GM18868 (cell line): ENCODE measurements around the gene TSPOAP1.

Source experiments
- ATAC-seq: cut with Tn5 transposase; IDR thresholded peaks from one replicate; pipeline ENCODE4 v1.9.1; 2021; ENCODE audit warnings: mild to moderate bottlenecking, moderate library complexity; ENCODE audit not compliant: unreplicated experiment

The TSPOAP1 gene

DNA sequence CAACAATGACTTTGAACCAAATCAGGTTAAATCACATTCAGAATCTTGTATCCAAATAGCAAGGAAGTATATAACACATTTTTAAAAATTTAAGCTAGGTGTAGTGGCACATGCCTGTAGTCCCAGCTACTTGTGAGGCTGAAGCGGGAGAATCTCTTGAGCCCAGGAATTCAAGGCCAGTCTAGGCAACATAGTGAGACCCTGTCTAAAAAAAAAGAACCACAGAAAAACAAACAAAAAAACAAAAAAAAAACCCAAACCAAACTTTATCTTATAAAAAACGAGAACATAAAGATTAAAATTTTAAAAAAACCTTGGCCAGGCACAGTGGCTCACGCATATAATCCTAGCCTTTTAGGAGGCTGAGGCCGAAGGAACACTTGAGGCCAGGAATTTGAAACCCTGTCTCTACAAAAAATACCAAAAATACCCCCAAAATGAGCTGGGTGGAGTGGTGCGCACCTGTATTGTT, 11.8 kb upstream of the TSPOAP1 start:
- ATAC-seq, result no peak

DNA sequence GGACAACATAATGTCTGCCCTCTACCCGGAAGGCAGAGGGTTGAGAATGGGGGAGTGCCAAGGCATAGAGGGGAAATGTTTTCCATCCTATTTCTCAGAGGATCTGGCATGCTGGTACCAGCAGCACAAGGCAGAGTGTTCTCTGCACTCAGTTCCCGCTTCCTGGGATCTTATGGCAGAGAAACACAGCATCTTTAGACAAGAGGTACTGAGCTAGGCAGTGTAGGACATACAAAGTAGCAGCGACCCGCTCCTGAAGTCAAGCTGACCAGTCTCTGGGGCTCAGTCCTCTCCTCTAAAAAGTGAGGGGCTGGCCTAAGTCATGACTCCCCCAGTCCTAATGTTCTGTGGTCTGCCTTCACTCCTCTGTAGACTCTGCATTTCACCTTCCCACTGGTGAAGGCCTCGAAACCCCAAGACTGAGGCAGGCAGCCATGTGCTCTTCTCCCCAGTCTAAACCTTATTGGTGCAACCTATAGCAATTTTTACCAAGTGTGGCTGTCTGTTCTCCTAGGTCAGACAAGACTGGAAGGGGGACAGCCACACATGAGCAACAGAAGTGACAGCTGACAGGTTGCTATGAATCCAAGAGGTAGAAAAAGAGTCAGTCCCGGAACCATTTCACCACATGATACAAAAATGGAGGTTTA, 11.3 kb upstream of the TSPOAP1 start:
- ATAC-seq, result no peak

DNA sequence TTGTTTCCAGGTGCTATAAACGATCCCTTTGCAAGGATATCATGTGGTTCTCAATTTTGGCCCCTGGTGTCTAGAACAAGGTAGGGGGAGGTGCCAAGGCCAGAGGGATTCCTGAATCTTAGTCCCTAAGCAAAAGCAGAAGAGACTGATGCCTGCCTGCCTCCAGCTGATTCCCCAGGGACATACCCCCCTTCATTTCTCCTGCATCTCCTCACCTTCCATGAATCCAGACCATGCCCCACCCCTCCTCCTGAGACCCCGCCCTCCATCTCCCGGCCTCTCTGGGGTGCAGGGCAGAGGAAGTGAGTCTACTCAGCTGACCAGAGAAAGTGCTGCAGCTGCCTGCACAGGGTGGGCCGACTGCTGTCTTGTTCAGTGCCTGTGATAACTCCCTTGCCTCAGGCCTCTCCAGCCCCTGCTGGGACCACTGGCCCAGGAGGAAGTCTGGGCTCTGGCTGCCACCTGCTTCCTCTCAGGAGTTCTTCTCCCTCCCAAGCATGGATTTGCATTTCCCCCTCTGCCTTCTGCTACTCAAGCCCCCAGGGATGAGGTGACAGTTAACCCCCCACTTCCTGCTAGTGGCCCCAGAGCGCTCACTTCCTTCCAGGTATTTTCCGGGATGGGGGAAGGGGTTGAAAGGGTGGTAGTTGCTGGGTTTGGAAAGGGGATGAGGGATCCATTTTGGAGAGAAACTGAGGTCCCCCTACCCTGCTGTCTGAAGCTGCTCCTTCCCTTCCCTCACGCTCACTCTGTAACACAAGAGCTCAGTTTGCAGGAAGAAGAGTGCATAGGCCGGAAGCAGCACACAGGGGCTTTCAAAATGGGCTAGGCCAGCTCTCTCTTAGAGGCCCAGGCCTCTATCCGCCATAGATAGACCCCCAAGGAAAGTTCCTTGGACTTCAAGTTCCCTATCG, 10.5 kb upstream of the TSPOAP1 start:
- ATAC-seq, result no peak

DNA sequence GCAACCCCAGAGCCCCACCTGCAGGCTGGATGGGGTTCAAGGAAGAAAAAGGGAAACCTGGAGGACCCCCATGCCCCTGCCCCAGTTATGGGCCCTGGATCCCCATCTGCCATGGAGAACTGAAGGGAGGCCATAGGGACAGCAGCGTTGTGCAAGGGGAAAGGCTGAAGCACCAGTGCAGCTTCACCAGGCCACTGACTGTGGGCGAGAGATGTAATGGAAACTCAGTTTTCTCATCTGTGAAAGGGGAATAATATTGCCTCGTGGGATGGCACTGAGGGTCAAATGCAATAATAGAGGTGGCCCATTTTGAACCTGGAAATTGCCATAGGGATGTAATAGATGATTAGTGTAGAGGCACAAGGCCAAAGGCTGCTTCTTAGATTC, 9.9 kb upstream of the TSPOAP1 start:
- no peak for ATAC-seq

DNA sequence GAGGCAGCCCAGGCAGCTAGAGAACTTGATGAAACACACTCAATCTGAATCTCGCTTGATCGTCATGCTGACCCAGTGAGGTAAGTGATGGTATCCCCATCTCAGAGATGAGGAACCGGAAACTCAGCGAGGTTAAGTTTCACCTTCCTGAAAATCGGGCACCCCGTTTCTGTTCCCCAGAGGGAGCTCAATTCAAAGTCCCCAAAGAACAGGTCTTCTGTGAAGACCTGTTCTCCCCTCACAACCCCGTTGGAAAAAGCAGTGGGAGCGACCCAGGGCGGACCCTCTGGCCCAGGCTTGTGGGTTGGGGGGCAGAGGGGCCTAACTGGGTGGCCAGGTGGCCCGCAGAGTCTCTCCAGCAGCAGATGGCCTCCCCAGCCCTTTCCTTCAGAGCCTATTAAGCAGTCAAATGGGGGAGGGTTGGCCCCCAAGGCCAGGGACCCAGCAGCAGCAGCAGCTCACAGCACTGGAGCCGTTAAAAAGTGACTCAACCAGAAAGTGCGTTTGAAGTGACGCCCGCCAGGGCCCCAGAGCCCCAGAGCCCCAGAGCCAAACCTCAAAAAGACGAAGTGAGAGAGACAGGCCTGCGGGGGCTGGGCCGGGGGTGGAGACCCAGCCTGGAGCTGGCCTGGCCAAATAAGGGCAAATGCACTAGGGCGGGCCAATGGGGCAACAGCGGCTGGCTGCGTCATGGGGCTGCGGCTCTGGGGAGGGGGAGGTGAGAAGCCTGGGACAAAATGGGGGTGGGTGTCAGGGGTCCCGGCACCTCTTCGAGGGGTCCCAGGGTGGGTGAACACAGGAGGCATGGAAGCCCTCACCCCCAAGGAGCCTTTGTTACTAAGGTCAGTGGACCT, 9.2 kb upstream of the TSPOAP1 start:
- ATAC-seq, result peak; percentile 62

DNA sequence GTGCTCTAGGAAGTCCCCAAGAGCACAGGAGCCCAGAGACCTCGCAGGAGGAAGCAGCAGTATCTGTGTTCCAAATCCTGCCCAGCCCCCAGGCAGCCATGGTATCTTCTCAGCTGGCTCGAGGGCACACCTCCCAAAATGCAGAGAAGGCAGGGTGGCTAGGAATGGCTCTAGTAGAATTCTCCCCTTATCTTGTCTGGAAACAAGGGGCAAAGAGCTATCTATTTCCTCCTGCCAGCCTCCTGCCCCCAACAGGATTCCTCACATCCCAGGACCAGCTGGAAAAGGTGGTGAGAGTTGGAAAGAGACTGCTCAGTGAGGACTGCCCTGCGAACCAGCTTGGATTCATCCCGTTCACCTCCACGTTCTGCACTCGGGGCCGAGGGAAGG, 8.6 kb upstream of the TSPOAP1 start:
- ATAC-seq, result no peak

DNA sequence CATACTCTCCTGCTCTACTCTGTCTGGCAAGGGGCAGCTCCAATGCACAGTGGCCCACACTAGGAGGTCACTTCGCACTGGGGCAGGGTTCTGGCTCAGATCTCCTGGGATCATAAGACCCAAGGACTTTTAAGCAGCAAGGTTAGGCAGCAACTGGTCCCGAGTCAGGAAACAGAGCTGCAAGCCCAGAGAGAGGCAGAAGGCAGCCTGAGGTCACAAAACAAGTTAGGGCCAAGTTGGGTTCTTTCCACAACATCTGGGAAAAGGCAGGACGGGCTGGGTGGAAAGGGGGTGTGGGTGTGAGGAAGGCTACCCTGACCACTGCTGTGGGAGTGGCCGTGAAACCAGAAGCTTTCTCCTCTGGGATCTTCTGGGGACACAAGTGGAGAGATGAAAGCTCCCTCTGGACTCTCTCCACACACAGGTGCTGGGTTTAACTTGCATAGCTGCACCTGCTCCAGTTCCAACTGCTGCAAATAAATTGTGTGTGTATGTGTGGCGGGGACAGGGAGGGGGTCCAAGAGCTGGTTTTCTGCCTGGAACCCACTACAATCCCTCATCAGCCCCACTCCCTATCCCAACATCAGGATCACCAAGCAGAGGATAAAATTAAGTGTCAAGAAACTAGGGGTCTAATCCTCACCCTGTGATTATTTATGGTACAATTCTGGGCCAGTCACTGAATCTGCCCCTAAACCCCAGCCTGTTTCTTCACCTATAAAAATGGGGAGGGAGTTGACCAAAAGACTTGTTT, 8.0 kb upstream of the TSPOAP1 start:
- ATAC-seq, result no peak

DNA sequence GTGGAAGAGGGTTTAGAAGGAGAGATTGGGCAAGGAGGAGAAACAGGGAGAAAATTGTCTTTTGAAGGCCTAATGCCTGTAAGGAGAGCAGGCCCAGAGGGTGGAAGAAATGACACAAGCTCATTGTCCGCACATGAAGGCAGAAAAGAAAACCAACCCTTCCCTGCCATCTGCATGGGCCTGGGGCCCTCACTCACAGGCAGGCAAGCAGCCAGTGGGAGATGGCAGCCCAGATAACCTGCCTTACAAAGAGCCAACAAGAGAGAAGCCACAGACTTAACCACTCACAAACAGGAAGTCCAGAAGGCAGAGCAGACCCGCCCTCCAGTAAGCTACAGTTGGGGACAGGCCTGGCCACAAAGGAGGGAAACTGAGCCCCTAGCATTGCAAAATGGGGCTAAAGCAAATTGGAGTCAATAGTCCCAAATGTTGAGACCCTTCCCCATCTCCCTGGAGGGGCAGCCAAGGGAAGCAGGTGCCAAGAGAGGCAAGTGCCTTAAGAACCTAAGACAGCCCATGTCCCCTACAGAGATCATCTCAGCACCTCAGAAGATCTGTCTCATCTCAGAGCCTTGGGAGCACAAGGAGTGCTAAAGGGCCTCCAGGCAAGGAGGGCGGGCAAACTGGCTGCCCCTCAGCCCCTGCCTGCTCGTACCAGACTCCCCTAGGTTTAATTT, 7.3 kb upstream of the TSPOAP1 start:
- ATAC-seq, result peak; percentile 22

DNA sequence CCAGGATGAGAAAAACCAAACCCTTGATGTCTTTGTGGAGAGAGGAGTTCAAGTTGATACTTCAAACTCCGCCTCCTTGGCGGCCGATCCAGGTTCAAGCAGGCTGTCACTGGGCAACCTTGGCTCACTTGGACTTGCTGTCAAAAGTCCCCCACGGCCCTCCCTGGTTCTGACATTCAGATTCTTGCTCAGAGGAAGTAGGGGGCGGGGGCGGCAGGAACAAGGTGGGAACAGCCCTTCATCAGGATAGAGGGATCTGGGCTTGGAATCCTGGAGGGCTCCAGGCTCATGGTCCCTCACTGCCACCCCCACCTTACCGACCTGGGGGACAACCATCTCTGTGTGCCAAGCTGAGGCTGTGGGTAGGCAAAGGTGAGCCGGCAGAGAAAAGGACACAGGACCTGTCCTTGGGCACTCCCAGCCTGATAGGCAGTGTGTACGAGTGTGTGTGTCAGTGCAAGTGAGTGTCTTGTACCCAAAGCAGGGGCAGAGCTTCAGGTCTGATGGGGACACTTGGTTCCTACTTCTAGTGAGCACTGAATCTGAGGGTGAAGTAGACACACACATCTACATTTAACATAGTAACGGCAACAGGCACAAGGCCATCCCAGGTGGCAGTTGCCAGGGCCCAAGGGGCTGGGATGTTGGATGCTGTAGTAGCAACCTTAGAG, 6.6 kb upstream of the TSPOAP1 start:
- ATAC-seq, result no peak

DNA sequence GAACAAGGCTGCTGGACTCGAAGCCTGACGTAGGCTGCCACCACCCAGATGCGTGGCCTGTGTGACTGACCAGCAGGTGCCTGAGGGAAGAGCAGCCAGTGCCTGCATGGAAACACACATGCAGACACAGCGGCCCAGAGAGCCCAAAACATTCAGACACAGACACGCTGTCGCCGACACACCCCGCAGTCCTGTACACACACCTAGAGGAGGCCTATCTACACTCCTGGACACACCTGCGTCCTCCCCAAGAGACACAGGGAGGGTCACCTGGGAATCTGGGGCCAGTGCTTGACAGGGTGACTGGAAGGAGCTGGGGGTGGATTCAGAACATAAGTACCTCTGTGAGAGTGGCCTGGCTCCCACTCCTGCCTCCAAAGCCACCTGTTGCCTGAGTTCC, 6.1 kb upstream of the TSPOAP1 start:
- ATAC-seq, result no peak

DNA sequence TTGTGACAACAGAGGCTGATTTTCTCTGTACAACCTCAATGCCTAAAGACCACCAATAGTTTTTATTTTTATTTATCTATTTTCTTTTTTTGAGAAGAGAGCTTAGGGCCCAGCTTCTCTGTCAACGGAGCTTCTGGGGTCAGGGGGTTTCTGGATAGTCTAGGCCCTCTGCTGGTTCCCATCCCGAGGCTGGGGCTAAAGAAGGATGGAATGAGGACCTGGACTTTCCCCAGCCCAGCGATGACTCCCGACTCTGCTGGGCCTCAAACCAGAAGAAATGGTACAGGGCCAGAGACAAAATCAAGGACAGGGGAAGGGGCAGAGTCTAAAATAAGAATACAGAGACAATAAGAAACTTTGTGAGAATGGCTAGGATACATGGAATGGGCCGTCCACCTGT, 5.7 kb upstream of the TSPOAP1 start:
- no peak for ATAC-seq

DNA sequence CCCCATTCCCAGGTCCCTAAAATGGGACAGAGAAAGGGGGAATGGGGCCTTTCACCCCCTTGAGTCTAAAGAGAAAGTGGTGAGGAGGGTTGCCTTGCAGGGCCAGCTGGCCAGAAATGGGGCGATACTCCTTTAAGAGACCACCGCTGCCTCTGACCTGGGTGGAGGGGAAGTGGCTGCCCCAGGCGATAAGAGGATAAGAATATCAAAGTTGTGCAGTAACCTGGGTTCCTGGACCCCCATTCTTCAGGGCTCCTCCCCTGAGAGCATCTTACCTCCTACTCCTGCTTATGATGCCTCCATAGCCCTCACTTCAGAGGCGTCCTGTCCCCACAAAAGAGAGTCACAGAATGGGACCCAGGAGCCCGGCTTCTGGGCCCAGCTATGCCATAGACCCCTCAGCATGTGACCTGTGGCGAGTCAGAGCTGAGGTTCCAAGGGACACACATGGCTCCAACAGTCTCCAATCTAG, 5.2 kb upstream of the TSPOAP1 start:
- ATAC-seq, result no peak

DNA sequence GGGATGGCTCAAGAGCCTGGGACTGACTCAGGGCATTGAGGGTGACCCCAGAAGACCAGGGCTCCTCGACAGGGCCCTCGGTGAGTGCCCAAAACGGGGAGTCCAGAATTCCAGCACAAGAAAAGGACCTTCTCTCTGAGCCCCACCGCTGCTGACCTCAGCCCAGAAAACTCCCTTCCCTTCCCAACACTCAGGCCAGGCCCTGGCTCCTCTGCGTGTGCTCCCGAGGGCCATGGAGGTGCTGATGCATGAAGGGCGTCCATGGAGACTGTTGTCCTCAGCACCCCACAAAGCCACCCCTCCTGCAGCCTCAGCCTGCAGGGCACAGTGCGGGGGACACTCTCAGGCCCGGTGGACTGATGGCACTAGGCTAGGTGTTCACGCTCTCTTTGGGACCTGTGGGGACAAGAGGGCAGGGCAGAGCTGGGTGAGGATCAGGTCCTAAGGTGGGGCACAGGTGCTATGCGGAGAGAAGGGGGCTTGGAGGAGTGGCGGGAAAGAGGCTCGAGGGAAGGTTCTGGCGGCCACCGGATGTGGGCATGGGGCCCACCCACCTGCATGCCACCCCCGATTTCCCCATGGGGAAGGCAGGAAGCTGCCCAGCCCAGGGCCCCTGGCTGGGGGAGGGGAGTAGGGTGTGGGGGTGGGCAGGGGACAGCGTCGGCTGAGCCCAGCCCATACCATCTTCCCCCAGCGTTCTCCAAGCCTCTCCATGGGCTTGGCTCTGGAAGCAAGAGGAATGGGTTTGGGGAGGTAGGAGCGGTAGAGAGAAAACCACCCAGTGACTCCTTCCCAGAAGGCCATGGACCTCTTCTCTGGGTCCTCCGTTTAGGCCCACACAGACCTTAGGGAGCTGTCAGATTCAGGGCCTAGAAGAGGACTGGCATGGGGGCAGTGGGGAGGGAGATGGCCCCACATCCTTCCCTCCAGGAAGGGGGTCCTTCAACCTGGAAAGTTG, 4.5 kb upstream of the TSPOAP1 start:
- no peak for ATAC-seq

DNA sequence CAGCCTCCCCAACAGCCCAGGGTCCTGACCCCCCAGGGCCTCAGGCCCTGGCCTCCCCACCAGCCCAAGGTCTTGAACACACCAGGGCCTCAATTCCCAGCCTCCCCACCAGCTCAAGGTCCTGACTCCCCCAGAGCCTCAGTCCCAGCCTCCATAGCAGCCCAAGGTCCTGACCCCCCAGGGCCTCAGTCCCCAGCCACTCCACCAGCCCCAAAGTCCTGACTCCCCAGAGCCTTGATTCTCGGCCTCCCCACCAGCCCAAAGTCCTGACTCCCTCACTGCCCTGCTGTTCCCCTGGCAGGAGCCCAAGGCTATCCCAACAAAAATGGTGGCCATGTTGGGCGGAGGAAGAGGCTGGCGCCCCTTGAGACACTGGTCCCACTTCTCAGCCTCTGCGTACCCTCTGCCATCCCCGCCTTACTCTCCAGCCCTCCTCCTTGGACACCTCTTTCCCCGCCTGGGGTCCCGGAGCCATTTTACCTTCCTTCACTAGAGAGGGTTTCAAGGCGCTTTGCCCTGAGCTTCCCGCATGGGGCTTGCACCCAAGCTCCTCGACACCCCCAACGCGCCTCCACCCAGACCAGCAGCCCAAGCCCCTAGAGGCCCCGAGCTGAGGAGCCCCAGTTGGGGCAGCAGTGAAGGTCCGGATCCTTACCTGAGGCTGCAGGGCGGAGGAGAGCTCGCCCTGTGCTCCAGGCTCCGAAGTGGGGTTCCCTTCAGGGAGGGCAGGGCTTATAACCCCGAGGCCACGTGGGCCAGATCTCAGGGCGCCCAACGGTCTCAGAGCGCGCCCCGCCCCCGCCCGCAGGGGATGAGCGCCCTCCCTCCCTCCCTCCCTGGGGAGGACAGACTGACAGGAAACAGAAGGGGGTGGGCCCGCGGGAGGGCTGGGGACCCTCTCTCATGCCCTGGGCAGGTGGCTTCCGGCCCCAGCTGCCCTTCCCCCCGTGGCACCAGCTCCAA, 3.5 kb upstream of the TSPOAP1 start:
- no peak for ATAC-seq

DNA sequence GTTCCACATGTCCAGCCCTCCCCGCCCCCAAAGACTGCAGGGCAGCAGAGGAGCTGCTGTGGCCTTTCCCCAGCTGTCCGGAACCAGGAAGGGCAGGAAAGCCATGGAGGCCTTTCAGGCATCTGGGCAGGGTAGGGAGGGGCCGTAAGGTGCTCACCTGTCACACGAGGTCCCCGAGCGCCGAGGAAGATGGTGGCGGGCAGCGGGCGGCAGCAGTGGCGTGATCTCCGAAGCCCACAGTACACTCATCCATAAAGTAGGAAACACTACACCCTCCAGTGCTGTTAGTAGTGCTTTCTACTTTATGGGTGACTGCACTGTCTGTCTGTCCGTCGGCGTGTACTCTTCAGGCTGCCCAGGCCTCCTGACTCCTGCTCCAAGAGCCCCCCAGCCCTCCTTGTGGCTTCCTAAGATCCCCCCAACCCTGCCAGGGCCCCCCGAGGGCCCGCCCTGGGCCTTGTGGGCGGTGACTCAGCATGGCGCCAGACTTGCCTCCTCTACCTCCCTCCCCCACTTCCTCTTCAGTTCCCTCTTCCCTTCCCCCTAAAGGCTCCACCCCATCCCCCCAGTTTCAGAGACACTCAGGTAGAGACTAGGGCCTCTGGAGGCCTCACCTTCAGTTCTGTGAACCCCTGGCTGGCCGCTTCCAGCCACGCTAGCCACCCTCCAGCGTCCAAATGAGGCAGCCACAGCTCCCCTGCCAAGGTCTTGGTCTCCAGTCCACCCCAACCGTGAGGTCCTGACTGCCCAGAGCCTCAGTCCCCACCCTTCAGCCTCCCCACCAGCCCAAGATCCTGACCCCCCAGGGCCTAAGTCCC, 2.6 kb upstream of the TSPOAP1 start:
- ATAC-seq, result no peak

DNA sequence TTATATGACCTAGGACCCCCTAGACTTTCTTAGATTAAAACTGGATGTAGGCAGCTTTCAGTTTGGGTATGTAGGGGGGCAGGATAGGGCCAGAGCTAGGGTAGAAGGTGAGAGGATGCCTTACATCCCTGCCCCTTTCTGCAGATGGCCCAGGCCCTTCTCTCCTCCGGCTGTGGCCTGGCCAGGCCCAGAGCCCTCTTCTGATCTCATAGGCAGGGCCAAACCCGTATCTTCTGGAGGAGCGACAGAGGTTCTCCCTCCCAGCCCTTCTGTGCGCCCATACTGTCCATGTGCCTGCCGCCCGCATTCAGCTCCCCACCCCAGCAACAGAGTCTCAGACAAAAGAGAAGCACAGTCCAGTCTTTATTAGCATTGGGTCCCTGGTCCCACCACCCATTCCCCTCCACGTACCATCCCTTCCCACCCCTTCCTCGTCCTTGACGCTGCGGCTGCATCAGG, 2.0 kb upstream of the TSPOAP1 start:
- no peak for ATAC-seq
